ENCODE measurements around the gene MGMT.

MGMT gene

GRCh38 chr10:129459762-129460539 is 7.1 kb upstream of the MGMT start:
- no peak for DNase-seq

GRCh38 chr10:129462257-129462795 is 4.7 kb upstream of the MGMT start:
- no peak for DNase-seq

- DNase-seq, result no peak
Observed at GRCh38 chr10:129464251-129464650, 2.8 kb upstream of the MGMT start.

- DNase-seq, result no peak
Observed at GRCh38 chr10:129465796-129466702, 992 bp upstream of the MGMT start.

- DNase-seq, result no peak
Observed at GRCh38 chr10:129467359-129468064, 471 bp downstream of the MGMT start.

- no peak for DNase-seq
Observed at GRCh38 chr10:129468187-129468586, 1.1 kb downstream of the MGMT start.

GRCh38 chr10:129470103-129470851 is 3.2 kb downstream of the MGMT start:
- no peak for DNase-seq

GRCh38 chr10:129471447-129472175 is 4.6 kb downstream of the MGMT start:
- DNase-seq, result no peak

GRCh38 chr10:129472696-129473555 is 5.9 kb downstream of the MGMT start:
- DNase-seq, result no peak

GRCh38 chr10:129474642-129475041 is 7.6 kb downstream of the MGMT start:
- no peak for DNase-seq

- DNase-seq, result no peak
Observed at GRCh38 chr10:129476431-129476830, 9.4 kb downstream of the MGMT start.

GRCh38 chr10:129477051-129477450 is 10.0 kb downstream of the MGMT start:
- DNase-seq, result no peak

GRCh38 chr10:129481641-129482040 is 14.6 kb downstream of the MGMT start:
- no peak for DNase-seq

GRCh38 chr10:129483430-129484010 is 16.5 kb downstream of the MGMT start:
- DNase-seq, result no peak

- DNase-seq, result no peak
Observed at GRCh38 chr10:129486805-129487204, 19.8 kb downstream of the MGMT start.

GRCh38 chr10:129491123-129491734 is 24.2 kb downstream of the MGMT start:
- DNase-seq, result no peak

- no peak for DNase-seq
Observed at GRCh38 chr10:129494176-129494575, 27.1 kb downstream of the MGMT start.

- DNase-seq, result no peak
Observed at GRCh38 chr10:129494740-129495139, 27.7 kb downstream of the MGMT start.

GRCh38 chr10:129495256-129495655 is 28.2 kb downstream of the MGMT start:
- DNase-seq, result no peak

- DNase-seq, result no peak
Observed at GRCh38 chr10:129495698-129496097, 28.7 kb downstream of the MGMT start.

Data from CD4-positive, alpha-beta T cell treated with Interleukin-17A for 1 hour (primary cell).